WERI-Rb-1 (cell line): ENCODE measurements around the gene NOL4L.
A peak's percentile ranks its signal among the peaks of the same experiment; 100 is the strongest.

Experiments used
- DNase-seq: peaks from one replicate; pipeline ENCODE4 v3.0.0-alpha.2; 2020
- H3K27ac ChIP-seq: fragments of 250-450 bp; sonication (Bioruptor Pico); 2 replicates; pipeline ENCODE4 v1.5.1; 2020; ENCODE audit warnings: mild to moderate bottlenecking, moderate library complexity
- H3K27me3 ChIP-seq: fragments of 250-450 bp; sonication (Bioruptor Pico); 2 replicates; pipeline ENCODE4 v1.5.1; 2021; ENCODE audit warnings: mild to moderate bottlenecking, low read depth, moderate library complexity; ENCODE audit not compliant: insufficient read depth, severe bottlenecking
- H3K36me3 ChIP-seq: fragments of 250-450 bp; sonication (Bioruptor Pico); 2 replicates; pipeline ENCODE4 v1.5.1; 2020; ENCODE audit warnings: mild to moderate bottlenecking, moderate library complexity
- H3K4me3 ChIP-seq: 2 replicates; pipeline ENCODE4 v1.5.1; 2011; ENCODE audit warnings: low read depth, mild to moderate bottlenecking, control low read depth, low read length
- H3K9me3 ChIP-seq: fragments of 250-450 bp; sonication (Bioruptor Pico); 2 replicates; pipeline ENCODE4 v1.5.1; 2021; ENCODE audit warnings: mild to moderate bottlenecking, moderate library complexity; ENCODE audit not compliant: severe bottlenecking
- TF ChIP-seq, protein P1 (sequence below): IDR thresholded peaks from 2 replicates; pipeline ENCODE4 v1.5.1; 2011; ENCODE audit warnings: low read depth, mild to moderate bottlenecking, control low read depth, inconsistent platforms, low read length

Gene NOL4L

GRCh38 chr20:32612351-32613191, 27.4 kb upstream of the NOL4L start:
- Histone ChIP-seq H3K36me3 (no peaks in the 10 kb centered on the region), H3K27me3 (no peaks in the 10 kb centered on the region), H3K9me3 (no peaks in the 10 kb centered on the region), H3K27ac (peak overlapping the region; percentile 62), H3K4me3 (no peak overlapping the region)
- peak; percentile 66 for DNase-seq
- TF ChIP-seq, protein P1, sequence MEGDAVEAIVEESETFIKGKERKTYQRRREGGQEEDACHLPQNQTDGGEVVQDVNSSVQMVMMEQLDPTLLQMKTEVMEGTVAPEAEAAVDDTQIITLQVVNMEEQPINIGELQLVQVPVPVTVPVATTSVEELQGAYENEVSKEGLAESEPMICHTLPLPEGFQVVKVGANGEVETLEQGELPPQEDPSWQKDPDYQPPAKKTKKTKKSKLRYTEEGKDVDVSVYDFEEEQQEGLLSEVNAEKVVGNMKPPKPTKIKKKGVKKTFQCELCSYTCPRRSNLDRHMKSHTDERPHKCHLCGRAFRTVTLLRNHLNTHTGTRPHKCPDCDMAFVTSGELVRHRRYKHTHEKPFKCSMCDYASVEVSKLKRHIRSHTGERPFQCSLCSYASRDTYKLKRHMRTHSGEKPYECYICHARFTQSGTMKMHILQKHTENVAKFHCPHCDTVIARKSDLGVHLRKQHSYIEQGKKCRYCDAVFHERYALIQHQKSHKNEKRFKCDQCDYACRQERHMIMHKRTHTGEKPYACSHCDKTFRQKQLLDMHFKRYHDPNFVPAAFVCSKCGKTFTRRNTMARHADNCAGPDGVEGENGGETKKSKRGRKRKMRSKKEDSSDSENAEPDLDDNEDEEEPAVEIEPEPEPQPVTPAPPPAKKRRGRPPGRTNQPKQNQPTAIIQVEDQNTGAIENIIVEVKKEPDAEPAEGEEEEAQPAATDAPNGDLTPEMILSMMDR, result no peak

- H3K27ac ChIP-seq, result no peak overlapping the region; the same call in 1 of the 2 replicates
- no peaks in the 10 kb centered on the region for H3K27me3 ChIP-seq
- no peaks in the 10 kb centered on the region for H3K9me3 ChIP-seq
- no peaks in the 10 kb centered on the region for H3K36me3 ChIP-seq
- TF ChIP-seq, protein P1, result no peak
- no peak for DNase-seq
- H3K4me3 ChIP-seq, result no peak overlapping the region
Measured at GRCh38 chr20:32611868-32612267, 26.7 kb upstream of the NOL4L start.

GRCh38 chr20:32611286-32611685, 26.2 kb upstream of the NOL4L start:
- Histone ChIP-seq H3K36me3 (no peaks in the 10 kb centered on the region), H3K9me3 (no peaks in the 10 kb centered on the region), H3K4me3 (no peak overlapping the region), H3K27me3 (no peaks in the 10 kb centered on the region), H3K27ac (no peak overlapping the region)
- no peak for DNase-seq
- TF ChIP-seq, protein P1, result no peak

DNA sequence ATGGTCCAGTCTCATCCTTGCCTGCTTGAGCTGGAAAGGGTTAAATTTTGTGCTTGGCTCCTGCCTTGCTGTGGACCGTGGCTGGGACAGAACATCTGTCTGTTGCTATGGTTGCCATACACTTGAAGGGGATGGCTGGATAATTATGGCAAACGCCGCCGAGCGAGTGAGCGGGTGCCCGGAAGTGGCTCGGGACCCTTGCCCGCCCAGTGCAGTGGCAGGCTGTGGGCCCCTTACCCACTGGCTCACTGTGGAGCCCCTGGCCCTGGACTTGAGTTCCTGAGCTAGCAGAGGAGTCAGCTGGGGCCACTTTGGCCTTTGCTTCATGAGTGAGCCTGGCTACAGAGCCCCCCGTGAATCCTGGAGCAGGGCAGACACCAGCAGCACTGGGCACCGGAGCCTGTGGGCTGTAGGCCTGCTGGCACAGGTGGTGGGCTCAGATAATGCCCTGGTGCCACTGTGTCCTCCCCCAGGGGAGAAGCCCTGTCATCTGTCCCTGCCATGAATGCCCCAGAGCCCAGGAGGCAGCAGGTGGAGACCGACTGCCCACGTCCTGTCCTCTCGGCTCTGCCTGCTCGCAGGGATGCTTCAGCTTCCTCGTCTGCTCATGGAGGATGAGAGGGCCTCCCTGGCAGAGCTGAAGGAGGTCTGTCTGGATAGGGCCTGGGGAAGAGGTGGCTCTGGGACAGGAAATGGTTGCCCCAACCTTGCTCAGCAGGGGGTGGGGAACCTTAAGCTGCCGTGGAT, 25.5 kb upstream of the NOL4L start:
- H3K27me3 ChIP-seq, result no peaks in the 10 kb centered on the region
- H3K4me3 ChIP-seq, result no peak overlapping the region
- no peak overlapping the region for H3K27ac ChIP-seq
- no peaks in the 10 kb centered on the region for H3K36me3 ChIP-seq
- TF ChIP-seq, protein P1, result no peak
- no peaks in the 10 kb centered on the region for H3K9me3 ChIP-seq
- DNase-seq, result no peak

DNA sequence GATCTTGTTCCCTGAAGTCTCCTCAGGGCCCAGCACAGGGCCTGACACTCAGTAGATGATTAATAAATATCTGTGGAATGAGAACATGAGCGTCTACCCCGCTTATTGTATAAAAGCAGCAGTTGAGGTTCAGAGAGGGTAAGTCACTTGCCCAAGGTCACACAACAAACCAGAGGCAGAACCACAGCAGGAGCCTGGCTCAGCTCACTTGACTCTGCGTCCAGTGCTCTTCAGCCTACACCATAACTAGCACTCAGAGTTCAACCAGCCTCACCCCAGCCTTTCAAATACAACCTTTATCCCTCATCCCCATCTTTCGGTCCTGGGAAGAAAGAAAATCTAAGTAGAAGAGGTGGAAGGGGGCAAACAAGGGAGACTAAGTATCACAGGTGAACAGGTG, 24.9 kb upstream of the NOL4L start:
- DNase-seq, result no peak
- no peaks in the 10 kb centered on the region for H3K9me3 ChIP-seq
- H3K4me3 ChIP-seq, result no peak overlapping the region
- H3K27me3 ChIP-seq, result no peaks in the 10 kb centered on the region
- H3K27ac ChIP-seq, result no peak overlapping the region
- TF ChIP-seq, protein P1, result no peak
- no peaks in the 10 kb centered on the region for H3K36me3 ChIP-seq
